Activated CD8-positive, alpha-beta memory T cell treated with anti-CD3 and anti-CD28 coated beads, Interleukin-2, amount 10 ng/mL, durations not matched to agents 7 days and 5 days (primary cell): ENCODE data around the gene VIM. TPM values are rescaled to one million over a fixed set of nuclear protein-coding genes. Genes with fewer than 3 reads are reported as not detected.

Source experiments
- ATAC-seq: fragments of 150-1000 bp; cut with Tn5 transposase; one replicate; pipeline ENCODE4 v1.10.0; 2021; ENCODE audit warnings: moderate library complexity
- CTCF ChIA-PET: fragments of 350-600 bp; sonication (Branson Sonifier 250); formaldehyde crosslinking; loops from one replicate; lab custom pipeline; 2021; ENCODE audit warnings: antibody characterized with exemption; lab: Charles Lee
- DNase-seq: peaks from one replicate; pipeline ENCODE4 v3.0.0-alpha.2; 2020
- H3K27ac Mint-ChIP-seq: one replicate; pipeline ENCODE4 v1.8.0; 2021; ENCODE audit warnings: mild to moderate bottlenecking, mixed read lengths
- H3K27me3 Mint-ChIP-seq: one replicate; pipeline ENCODE4 v1.8.0; 2021; ENCODE audit warnings: mixed read lengths
- H3K36me3 Mint-ChIP-seq: one replicate; pipeline ENCODE4 v1.8.0; 2021; ENCODE audit warnings: mild to moderate bottlenecking, mixed read lengths
- H3K4me1 Mint-ChIP-seq: one replicate; pipeline ENCODE4 v1.8.0; 2021; ENCODE audit warnings: mixed read lengths
- H3K4me3 Mint-ChIP-seq: one replicate; pipeline ENCODE4 v1.8.0; 2021; ENCODE audit warnings: mild to moderate bottlenecking, moderate library complexity, mixed read lengths
- H3K9me3 Mint-ChIP-seq: one replicate; pipeline ENCODE4 v1.8.0; 2022; ENCODE audit warnings: low read depth, mixed read lengths
- total RNA-seq, 2 experiments: library from RNA; stranded (reverse); gene quantifications; one replicate each; pipeline ENCODE4 v1.2.3, GENCODE V29; 2021

The VIM gene
- total RNA-seq, 2 experiments from 2014 or later = 1,771 to 2,143 TPM

DNA sequence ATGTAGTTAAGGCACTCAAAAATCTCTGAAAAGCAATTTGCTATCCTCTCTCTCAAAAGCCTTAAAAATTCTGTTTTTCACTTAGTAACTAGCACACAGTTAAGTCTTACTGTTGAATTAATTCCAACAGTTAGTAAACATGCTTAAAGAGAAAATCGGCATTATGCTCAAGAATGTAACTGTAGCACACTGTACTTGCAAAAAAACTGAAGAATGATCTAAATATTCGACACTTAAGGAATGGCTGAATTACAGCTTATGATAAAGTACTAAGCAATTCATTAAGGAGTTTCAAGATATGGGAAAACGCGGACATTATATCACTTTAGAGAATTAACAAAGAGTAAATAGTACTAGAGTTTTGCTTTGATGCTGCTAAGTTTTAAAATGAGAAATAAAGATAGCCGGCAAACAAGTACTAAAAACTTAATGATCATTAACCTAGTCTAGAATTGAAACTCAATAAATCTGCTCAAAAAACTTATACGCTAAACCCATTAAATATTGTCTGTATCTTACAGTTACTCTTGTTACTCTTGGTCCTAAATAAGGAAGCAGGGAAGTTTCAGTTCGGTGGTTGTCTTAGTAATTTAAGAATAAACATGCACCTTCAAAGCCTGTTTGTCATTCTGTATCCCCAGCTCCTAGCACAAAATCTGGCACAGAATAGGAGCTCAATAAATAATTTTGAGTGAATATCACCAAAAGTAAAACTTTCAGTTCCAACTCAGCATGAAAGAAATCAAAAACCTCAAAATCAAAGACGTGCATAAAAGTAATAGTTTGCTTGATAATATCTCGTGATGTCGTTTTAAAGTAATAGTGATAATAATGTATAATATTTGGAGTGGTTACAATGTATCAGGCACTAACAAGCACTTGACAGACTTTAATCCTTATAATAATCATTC, 27.8 kb upstream of the VIM start:
- H3K27ac Mint-ChIP-seq = peak overlapping the region; percentile 87
- DNase-seq (no peak), ATAC-seq (no peak)
- CTCF ChIA-PET = interaction anchor here (0.6 to 3.2 kb wide), 10 partner anchors 12 to 358 kb away, joined by 3 to 36 read pairs (median 4); partner anchors contain the start of gene VIM
- no peaks in the 10 kb centered on the region for H3K9me3 Mint-ChIP-seq
- H3K4me1 Mint-ChIP-seq = peaks cover 46% of the 10 kb centered on the region
- peak overlapping the region; percentile 93 for H3K4me3 Mint-ChIP-seq
- H3K36me3 Mint-ChIP-seq = peaks cover 4% of the 10 kb centered on the region
- no peaks in the 10 kb centered on the region for H3K27me3 Mint-ChIP-seq

DNA sequence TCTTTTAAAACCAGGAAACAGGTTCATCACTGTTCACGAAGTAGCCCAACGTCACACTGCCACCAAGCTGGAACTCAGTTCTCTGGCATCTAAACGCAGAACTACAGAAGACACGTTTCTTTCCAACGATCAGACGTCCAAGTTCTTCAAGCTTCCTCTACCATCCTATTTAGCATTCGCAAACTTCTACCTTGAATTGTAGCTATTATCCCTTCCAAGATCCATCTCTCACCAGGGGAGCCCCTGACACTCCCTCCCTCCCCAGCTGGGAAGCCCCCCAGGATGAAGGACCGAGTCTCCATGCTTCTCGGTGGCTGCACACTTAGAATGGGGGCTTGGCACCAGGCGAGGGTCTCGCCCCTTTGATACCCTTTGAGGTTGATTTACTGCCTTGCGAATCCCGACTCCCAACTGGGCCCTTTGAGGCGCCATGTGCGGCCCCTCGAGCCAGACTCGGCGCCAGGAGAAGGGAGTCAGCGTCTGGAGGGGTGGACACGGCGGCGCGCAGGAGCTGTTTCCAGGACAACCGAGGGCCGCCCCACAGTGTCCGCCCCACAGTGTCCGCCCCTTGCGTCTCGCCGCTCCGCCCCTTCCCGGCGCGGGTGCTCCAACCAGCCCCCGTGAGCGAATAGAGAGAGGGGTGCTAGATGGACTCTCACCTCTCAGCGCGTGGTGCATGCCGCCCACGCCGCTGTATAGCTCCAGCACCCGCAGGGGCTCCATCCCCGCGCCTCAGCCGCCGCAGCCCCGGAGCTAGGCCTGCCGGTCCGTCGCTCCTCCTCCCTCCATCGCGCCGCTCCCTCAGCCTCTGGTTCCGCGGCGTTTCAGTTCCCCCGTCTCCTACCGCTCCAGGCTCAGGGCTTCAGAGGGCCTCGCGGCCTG, 26.9 kb upstream of the VIM start, which contains the start of gene TRDMT1:
Gene TRDMT1, minus strand, starts transcription at position 761 of the 882 bp plus-strand sequence. Its CDS starts 38 bp downstream, at position 723.
- ATAC-seq = peak; percentile 96
- Mint-ChIP-seq H3K36me3 (peaks cover 2% of the 10 kb centered on the region), H3K4me3 (peak within 1 kb of the TSS; percentile 93), H3K9me3 (no peaks in the 10 kb centered on the region), H3K4me1 (peaks cover 55% of the 10 kb centered on the region), H3K27ac (peak within 1 kb of the TSS; percentile 87), H3K27me3 (no peaks in the 10 kb centered on the region)
- CTCF ChIA-PET = interaction anchor here (0.6 to 3.2 kb wide), 15 partner anchors 11 to 358 kb away, joined by 3 to 36 read pairs (median 3); partner anchors contain the start of gene VIM
- DNase-seq = peak; percentile 83

GRCh38 chr10:17201794-17202116, 26.3 kb upstream of the VIM start:
- H3K4me3 Mint-ChIP-seq = peak overlapping the region; percentile 93
- no peak for ATAC-seq
- peaks cover 59% of the 10 kb centered on the region for H3K4me1 Mint-ChIP-seq
- CTCF ChIA-PET = interaction anchor here (0.6 to 3.2 kb wide), 7 partner anchors 11 to 359 kb away, joined by 3 to 36 read pairs (median 3); partner anchors contain the start of gene VIM
- H3K9me3 Mint-ChIP-seq = no peaks in the 10 kb centered on the region
- peak overlapping the region; percentile 87 for H3K27ac Mint-ChIP-seq
- DNase-seq = no peak
- peaks cover 2% of the 10 kb centered on the region for H3K36me3 Mint-ChIP-seq
- no peaks in the 10 kb centered on the region for H3K27me3 Mint-ChIP-seq

DNA sequence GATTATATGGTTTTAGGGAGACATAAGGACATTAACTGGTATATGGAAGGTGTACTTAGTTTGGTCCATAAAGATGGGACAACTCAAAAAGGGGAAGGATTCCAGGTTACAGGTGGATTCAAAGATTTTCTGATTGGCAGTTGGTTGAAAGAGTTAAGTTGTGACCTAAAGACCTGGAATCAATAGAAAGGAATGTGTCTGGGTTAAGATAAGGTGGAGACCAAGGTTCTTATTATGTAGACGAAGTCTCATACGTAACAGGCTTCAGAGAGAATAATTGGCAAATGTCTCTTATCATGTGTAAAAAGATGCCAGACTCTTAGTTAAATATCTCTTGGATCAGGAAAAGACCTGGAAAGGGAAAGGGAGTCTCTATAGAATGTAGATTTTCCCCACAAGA, 25.5 kb upstream of the VIM start:
- peaks cover 3% of the 10 kb centered on the region for H3K36me3 Mint-ChIP-seq
- H3K4me3 Mint-ChIP-seq = no peak overlapping the region
- DNase-seq = no peak
- H3K4me1 Mint-ChIP-seq = peaks cover 65% of the 10 kb centered on the region
- H3K27me3 Mint-ChIP-seq = no peaks in the 10 kb centered on the region
- H3K27ac Mint-ChIP-seq = no peak overlapping the region
- CTCF ChIA-PET = interaction anchor here (0.9 to 3.2 kb wide), 3 partner anchors 10 to 28 kb away, joined by 3 to 36 read pairs (median 11); partner anchors contain the start of gene VIM
- no peaks in the 10 kb centered on the region for H3K9me3 Mint-ChIP-seq
- no peak for ATAC-seq

- no peak overlapping the region for H3K4me3 Mint-ChIP-seq
- H3K27ac Mint-ChIP-seq = no peak overlapping the region
- ATAC-seq = no peak
These were observed 25.0 kb upstream of the VIM start for GRCh38 chr10:17202999-17203398.

GRCh38 chr10:17203416-17203815, 24.6 kb upstream of the VIM start:
- Mint-ChIP-seq H3K9me3 (no peaks in the 10 kb centered on the region), H3K4me1 (peaks cover 69% of the 10 kb centered on the region), H3K4me3 (no peak overlapping the region), H3K36me3 (peaks cover 3% of the 10 kb centered on the region), H3K27me3 (no peaks in the 10 kb centered on the region), H3K27ac (no peak overlapping the region)
- DNase-seq (no peak), ATAC-seq (no peak)
- CTCF ChIA-PET = no interaction called here

More at GRCh38 chr10:17202999-17203398, 25.0 kb upstream of the VIM start:
- Mint-ChIP-seq H3K9me3 (no peaks in the 10 kb centered on the region), H3K36me3 (peaks cover 4% of the 10 kb centered on the region), H3K27me3 (no peaks in the 10 kb centered on the region), H3K4me1 (peaks cover 66% of the 10 kb centered on the region)
- DNase-seq = no peak
- CTCF ChIA-PET = no interaction called here

GRCh38 chr10:17206210-17206709, 21.8 kb upstream of the VIM start:
- Mint-ChIP-seq H3K36me3 (peaks cover 3% of the 10 kb centered on the region), H3K4me3 (peak overlapping the region; percentile 31), H3K27ac (peak overlapping the region; percentile 81), H3K9me3 (no peaks in the 10 kb centered on the region), H3K4me1 (peaks cover 58% of the 10 kb centered on the region), H3K27me3 (no peaks in the 10 kb centered on the region)
- CTCF ChIA-PET = interaction anchor here (0.6 to 4.9 kb wide), 6 partner anchors 10 to 36 kb away, joined by 3 to 51 read pairs (median 4); partner anchors contain the start of gene VIM
- DNase-seq (peak; percentile 66), ATAC-seq (peak; percentile 79)

DNA sequence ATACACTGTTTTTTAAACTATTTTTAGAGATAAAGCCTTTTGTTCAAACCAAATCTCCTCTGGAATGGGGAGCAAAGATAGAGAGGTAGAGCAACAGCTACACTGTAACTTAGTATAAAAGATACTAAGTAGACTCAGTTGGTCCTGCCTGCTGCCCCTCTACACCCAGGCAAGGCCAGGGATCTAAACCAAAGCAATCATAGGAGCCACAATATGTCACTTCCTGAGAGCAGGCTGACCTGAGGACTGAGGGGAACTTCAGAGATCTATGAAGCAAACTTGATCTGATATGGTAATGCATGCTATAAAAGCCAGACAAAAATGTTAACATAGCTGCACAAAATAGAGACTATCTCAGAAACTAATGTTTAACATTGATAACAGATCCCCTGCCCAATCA, 19.6 kb upstream of the VIM start:
- DNase-seq = no peak
- Mint-ChIP-seq H3K9me3 (no peaks in the 10 kb centered on the region), H3K36me3 (peaks cover 5% of the 10 kb centered on the region), H3K27ac (peak overlapping the region; percentile 61), H3K27me3 (no peaks in the 10 kb centered on the region), H3K4me3 (no peak overlapping the region), H3K4me1 (peaks cover 56% of the 10 kb centered on the region)
- CTCF ChIA-PET = interaction anchor here (1.2 to 4.9 kb wide), 2 partner anchors 11 to 20 kb away, joined by 3 to 51 read pairs; partner anchors contain the start of gene VIM
- no peak for ATAC-seq

DNA sequence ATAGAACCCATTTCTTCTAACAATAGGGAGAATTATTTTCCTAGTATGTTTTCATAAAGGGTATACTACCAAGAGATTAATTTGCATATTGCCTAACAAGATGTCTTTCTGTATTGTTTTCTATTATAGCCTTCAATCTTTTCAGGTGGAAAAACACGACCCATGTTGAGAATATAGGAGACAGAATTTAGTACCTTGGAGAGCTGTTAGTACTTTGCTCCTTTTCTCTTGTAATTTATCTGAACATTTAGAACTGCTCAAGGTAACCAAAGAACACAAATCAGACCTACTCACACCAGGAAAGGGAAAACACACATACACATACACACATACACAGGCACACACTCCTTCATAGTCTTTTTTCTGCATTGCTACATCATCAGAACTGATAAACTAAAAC, 18.7 kb upstream of the VIM start:
- H3K4me3 Mint-ChIP-seq = no peak overlapping the region
- H3K4me1 Mint-ChIP-seq = peaks cover 57% of the 10 kb centered on the region
- H3K9me3 Mint-ChIP-seq = no peaks in the 10 kb centered on the region
- DNase-seq = no peak
- no peak for ATAC-seq
- no peaks in the 10 kb centered on the region for H3K27me3 Mint-ChIP-seq
- H3K36me3 Mint-ChIP-seq = peaks cover 7% of the 10 kb centered on the region
- CTCF ChIA-PET = interaction anchor here (4.9 kb wide), 1 partner anchor 19 kb away, joined by 51 read pairs; the partner anchor contains the start of gene VIM
- H3K27ac Mint-ChIP-seq = peak overlapping the region; percentile 19

- Mint-ChIP-seq H3K9me3 (no peaks in the 10 kb centered on the region), H3K36me3 (peaks cover 9% of the 10 kb centered on the region), H3K27ac (no peak overlapping the region), H3K4me1 (peaks cover 59% of the 10 kb centered on the region), H3K27me3 (no peaks in the 10 kb centered on the region), H3K4me3 (no peak overlapping the region)
- ATAC-seq (no peak), DNase-seq (no peak)
- CTCF ChIA-PET = no interaction called here
These were observed 18.2 kb upstream of the VIM start for GRCh38 chr10:17209881-17210280.

DNA sequence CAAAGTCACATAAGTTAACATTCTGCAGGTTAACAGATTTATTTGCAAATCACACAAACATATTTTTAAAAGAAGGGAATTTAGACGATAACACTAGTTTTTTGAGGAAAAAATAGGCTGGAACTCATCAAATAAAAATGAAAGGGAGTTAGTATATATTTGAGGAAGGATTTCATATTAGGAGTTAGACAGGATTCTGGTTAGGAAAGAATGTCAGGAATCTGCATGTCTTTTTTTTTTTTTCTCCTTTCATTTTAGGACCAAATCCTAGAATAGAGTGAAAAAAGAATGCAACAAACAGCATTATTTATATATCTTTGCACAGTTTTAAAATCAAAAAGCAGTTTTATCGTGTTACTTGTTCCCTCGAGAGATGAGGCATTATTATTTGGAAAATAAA, 17.7 kb upstream of the VIM start:
- peaks cover 13% of the 10 kb centered on the region for H3K36me3 Mint-ChIP-seq
- H3K4me1 Mint-ChIP-seq = peaks cover 61% of the 10 kb centered on the region
- ATAC-seq (no peak), DNase-seq (no peak)
- no peaks in the 10 kb centered on the region for H3K27me3 Mint-ChIP-seq
- no peaks in the 10 kb centered on the region for H3K9me3 Mint-ChIP-seq
- no peak overlapping the region for H3K4me3 Mint-ChIP-seq
- no peak overlapping the region for H3K27ac Mint-ChIP-seq
- CTCF ChIA-PET = interaction anchor here (4.2 kb wide), 1 partner anchor 17 kb away, joined by 24 read pairs; the partner anchor contains the start of gene VIM

GRCh38 chr10:17212802-17213221, 15.2 kb upstream of the VIM start:
- H3K27ac Mint-ChIP-seq = no peak overlapping the region
- peaks cover 65% of the 10 kb centered on the region for H3K4me1 Mint-ChIP-seq
- CTCF ChIA-PET = interaction anchor here (2.0 to 4.2 kb wide), 3 partner anchors 12 to 18 kb away, joined by 9 to 24 read pairs (median 11); partner anchors contain the start of genes TRDMT1 and VIM
- no peak for ATAC-seq
- DNase-seq = no peak
- no peak overlapping the region for H3K4me3 Mint-ChIP-seq
- H3K9me3 Mint-ChIP-seq = no peaks in the 10 kb centered on the region
- peaks cover 21% of the 10 kb centered on the region for H3K36me3 Mint-ChIP-seq
- H3K27me3 Mint-ChIP-seq = no peaks in the 10 kb centered on the region
